ENCODE measurements around the gene ELOVL3.

GRCh38 chr10:102274062-102274461, 48.0 kb downstream of the ELOVL3 start:
- TF ChIP-seq CTCF (IDR thresholded peaks at IDR 0.05; ENCODE audit: insufficient read depth, low read length) (no peak), POLR2AphosphoS5 (IDR thresholded peaks at IDR 0.05; ENCODE audit: low read depth) (no peak), GABPA (IDR thresholded peaks at IDR 0.05; ENCODE audit: low read depth) (no peak)
